ENCODE measurements around the gene APOL5. TPM values are rescaled to one million over a fixed set of nuclear protein-coding genes. Genes with fewer than 3 reads are reported as not detected.

The APOL5 gene
- total RNA-seq, 1 donor from 2014 or later, result not detected

DNA sequence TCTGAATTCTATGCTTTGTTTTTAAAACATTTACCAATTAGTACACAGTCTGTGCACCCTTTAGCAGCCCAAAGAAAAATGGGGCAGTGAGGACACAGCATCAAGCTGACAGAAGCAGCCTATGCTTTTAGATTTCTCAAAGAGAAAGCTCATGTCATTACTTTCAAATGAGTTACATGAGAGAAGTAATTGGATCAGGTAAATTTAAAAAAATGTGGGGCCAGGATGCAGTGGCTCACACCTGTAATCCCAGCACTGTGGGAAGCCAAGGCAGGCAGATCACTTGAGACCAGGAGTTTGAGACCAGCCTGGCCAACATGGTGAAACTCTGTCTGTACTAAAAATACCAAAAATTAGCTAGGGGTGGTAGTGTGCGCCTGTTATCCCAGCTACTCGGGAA is 57.7 kb downstream of the APOL5 start:
- intact Hi-C loops (cut with DNase I), result no loop called here
- DNase-seq (ENCODE audit: low spot score), result no peak

- intact Hi-C loops (cut with DNase I), result no loop called here
- DNase-seq (ENCODE audit: low spot score), result no peak
Observed at GRCh38 chr22:35777335-35777975, 59.8 kb downstream of the APOL5 start.

Other genes starting within 250 kb of the APOL5 start
- 3.5 TPM for gene RASD2, start 177.0 kb upstream of the APOL5 start, total RNA-seq
- 7,641 TPM for gene MB, start 100.5 kb upstream of the APOL5 start, total RNA-seq
- 5.7 TPM for gene APOL6, start 69.4 kb upstream of the APOL5 start, total RNA-seq

All from cardiac septum (tissue), 1 donor.